Activated T-helper 1 cell treated with anti-CD3 and anti-CD28 coated beads, Interleukin-12 subunit alpha, Interleukin-12 subunit beta, Interleukin-2, Interleukin-4 antibody, amounts not matched to agents 30 ng/mL and 10 ng/mL and 1 ng/mL, durations not matched to agents 14 hours and 24 hours and 36 hours (primary cell): ENCODE measurements around the gene SPPL3. TPM values are rescaled to one million over a fixed set of nuclear protein-coding genes. Genes with fewer than 3 reads are reported as not detected.
A peak's percentile ranks its signal among the peaks of the same experiment; 100 is the strongest.
"Not testable (repeated sequence)": the region's sequence is repeated elsewhere in the genome, so short reads cannot be mapped to it uniquely, and the experiment has no call there.

Experiments
- DNase-seq: peaks from one replicate; pipeline ENCODE4 v3.0.0; 2021; ENCODE audit warnings: low spot score
- H3K27ac Mint-ChIP-seq: one replicate; pipeline ENCODE4 v1.8.0; 2021; ENCODE audit warnings: mild to moderate bottlenecking, mixed read lengths
- H3K27me3 Mint-ChIP-seq: one replicate; pipeline ENCODE4 v1.8.0; 2022; ENCODE audit warnings: mild to moderate bottlenecking, moderate library complexity, mixed read lengths; ENCODE audit not compliant: insufficient read depth
- H3K36me3 Mint-ChIP-seq: one replicate; pipeline ENCODE4 v1.8.0; 2021; ENCODE audit warnings: low read depth, mixed read lengths
- H3K4me1 Mint-ChIP-seq: one replicate; pipeline ENCODE4 v1.8.0; 2021; ENCODE audit warnings: low read depth, mixed read lengths
- H3K4me3 Mint-ChIP-seq: one replicate; pipeline ENCODE4 v1.8.0; 2021; ENCODE audit warnings: mild to moderate bottlenecking, moderate library complexity, mixed read lengths
- H3K9me3 Mint-ChIP-seq: one replicate; pipeline ENCODE4 v1.8.0; 2021; ENCODE audit warnings: mixed read lengths
- intact Hi-C: fragments of 100-400 bp; cut with micrococcal nuclease; formaldehyde crosslinking; loops from one replicate; pipeline ENCODE4 v1.15.1; 2024
- total RNA-seq: library from RNA; stranded (reverse); gene quantifications from 2 replicates; pipeline ENCODE4 v1.2.3, GENCODE V29; 2022

SPPL3 gene
- total RNA-seq, 1 donor from 2014 or later, result 27.3 TPM

DNA sequence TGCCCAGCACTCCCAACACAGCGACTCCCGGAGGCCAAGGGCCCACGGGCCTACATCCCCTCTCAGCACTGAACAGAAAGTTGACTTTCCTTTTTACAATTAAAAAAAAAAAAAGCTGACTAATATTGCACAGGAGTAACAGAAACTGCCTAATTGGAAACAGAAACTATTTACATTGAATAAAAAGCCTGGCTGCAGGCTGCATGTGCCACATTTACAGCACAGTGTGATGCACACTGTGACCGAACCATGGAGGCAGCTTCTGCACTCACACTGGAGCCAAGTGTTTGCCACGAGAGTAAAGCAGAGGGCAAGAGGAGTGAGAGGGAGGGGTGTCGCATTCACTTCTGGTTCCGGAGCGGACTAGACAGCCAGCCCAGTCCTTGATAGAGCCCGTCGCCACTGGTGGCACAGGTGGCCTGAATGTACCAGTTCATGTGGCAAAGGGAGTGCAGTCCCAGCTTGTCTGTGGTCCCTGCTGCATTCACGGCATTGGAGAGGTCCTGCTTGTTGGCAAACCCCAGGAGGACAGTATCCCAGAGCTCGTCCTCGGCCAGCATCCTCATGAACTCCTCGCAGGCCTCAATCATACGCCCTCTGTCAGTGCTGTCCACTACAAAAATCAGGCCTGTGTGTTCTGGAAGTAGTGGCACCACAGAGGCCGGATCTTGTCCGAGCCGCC is 59.2 kb downstream of the SPPL3 start:
- H3K27ac Mint-ChIP-seq, result no peak overlapping the region
- H3K36me3 Mint-ChIP-seq, result peaks cover 2% of the 10 kb centered on the region
- intact Hi-C loops, result loop anchor here (10.0 kb wide), 1 partner anchor 1620 kb away; no protein-coding TSS in a partner anchor
- no peaks in the 10 kb centered on the region for H3K27me3 Mint-ChIP-seq
- no peak overlapping the region for H3K4me3 Mint-ChIP-seq
- no peak for DNase-seq
- no peaks in the 10 kb centered on the region for H3K9me3 Mint-ChIP-seq
- peaks cover 30% of the 10 kb centered on the region for H3K4me1 Mint-ChIP-seq

GRCh38 chr12:120844297-120844696 is 59.9 kb downstream of the SPPL3 start:
- DNase-seq, result no peak
- no peaks in the 10 kb centered on the region for H3K27me3 Mint-ChIP-seq
- H3K9me3 Mint-ChIP-seq, result no peaks in the 10 kb centered on the region
- H3K36me3 Mint-ChIP-seq, result peaks cover 2% of the 10 kb centered on the region
- H3K4me3 Mint-ChIP-seq, result no peak overlapping the region
- H3K27ac Mint-ChIP-seq, result no peak overlapping the region
- H3K4me1 Mint-ChIP-seq, result peaks cover 26% of the 10 kb centered on the region
- intact Hi-C loops, result loop anchor here (10.0 kb wide), 1 partner anchor 1621 kb away; no protein-coding TSS in a partner anchor

DNA sequence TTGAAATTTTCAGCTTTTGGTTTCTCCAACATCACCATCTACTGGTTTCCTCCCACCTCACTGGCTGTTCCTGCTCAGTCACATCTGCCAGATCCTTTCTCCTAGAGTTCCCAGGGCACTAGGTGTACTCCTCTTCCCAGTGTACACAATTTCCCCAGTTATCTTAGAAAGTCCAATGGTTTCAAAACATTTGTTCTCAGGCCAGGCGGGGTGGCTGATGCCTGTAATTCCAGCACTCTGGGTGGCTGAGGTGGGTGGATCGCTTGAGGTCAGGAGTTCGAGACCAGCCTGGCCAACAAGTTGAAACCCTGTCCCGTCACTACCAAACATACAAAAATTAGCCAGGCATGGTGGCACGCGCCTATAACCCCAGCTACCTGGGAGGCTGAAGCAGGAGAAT is 60.7 kb downstream of the SPPL3 start:
- H3K27ac Mint-ChIP-seq, result no peak overlapping the region
- H3K36me3 Mint-ChIP-seq, result peaks cover 2% of the 10 kb centered on the region
- no peaks in the 10 kb centered on the region for H3K9me3 Mint-ChIP-seq
- no peak for DNase-seq
- H3K27me3 Mint-ChIP-seq, result no peaks in the 10 kb centered on the region
- intact Hi-C loops, result loop anchor here (10.0 kb wide), 1 partner anchor 1621 kb away; no protein-coding TSS in a partner anchor
- peaks cover 26% of the 10 kb centered on the region for H3K4me1 Mint-ChIP-seq
- no peak overlapping the region for H3K4me3 Mint-ChIP-seq

- Mint-ChIP-seq H3K27me3 (no peaks in the 10 kb centered on the region), H3K4me3 (no peak overlapping the region), H3K36me3 (peaks cover 2% of the 10 kb centered on the region), H3K4me1 (peaks cover 26% of the 10 kb centered on the region), H3K27ac (no peak overlapping the region), H3K9me3 (no peaks in the 10 kb centered on the region)
- intact Hi-C loops, result loop anchor here (10.0 kb wide), 1 partner anchor 1622 kb away; no protein-coding TSS in a partner anchor
- DNase-seq, result no peak
Measured at GRCh38 chr12:120842595-120842994, 61.6 kb downstream of the SPPL3 start.

DNA sequence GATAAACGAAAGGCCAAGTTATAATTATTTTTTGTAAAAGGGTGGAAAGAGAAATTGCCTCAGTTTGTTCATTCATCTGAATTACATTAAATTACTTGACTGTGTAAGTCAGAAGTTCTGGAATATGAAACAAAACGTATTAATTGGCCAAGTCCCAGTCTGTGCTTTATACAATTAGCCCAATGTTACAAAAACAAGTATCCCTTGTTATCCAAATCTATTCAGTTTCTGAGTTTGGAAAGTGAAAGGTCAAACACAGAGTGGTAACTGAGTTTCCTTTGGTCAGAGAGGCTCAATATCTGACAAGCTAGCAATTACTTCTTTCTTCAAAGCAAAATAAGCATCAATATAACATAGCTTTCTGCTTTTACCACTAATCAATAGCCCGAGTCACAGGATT is 62.6 kb downstream of the SPPL3 start:
- peaks cover 2% of the 10 kb centered on the region for H3K36me3 Mint-ChIP-seq
- H3K27ac Mint-ChIP-seq, result no peak overlapping the region
- H3K4me1 Mint-ChIP-seq, result peaks cover 20% of the 10 kb centered on the region
- H3K4me3 Mint-ChIP-seq, result no peak overlapping the region
- H3K9me3 Mint-ChIP-seq, result no peaks in the 10 kb centered on the region
- no peaks in the 10 kb centered on the region for H3K27me3 Mint-ChIP-seq
- no peak for DNase-seq
- intact Hi-C loops, result loop anchor here (10.0 kb wide), 1 partner anchor 1623 kb away; no protein-coding TSS in a partner anchor

DNA sequence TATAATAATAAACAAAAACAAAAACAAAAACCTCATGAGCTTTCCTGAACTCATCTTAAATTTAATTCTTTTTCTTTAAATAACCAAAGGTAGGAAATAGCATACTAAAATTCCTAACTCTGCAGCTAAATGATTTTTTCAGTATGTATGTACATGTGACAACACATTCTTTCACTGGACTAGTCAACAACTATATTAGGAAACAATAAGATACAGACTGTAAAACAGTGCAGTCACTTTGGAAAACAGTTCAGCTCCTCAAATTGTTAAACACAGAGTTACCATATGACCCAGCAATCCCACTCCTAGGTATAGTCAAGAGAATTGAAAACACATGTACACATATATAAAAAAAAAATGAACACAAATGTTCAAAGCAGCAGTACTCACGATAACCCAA is 64.7 kb downstream of the SPPL3 start:
- intact Hi-C loops, result no loop called here
- Mint-ChIP-seq H3K36me3 (peaks cover 2% of the 10 kb centered on the region), H3K27me3 (no peaks in the 10 kb centered on the region), H3K4me1 (peaks cover 32% of the 10 kb centered on the region), H3K4me3 (no peak overlapping the region), H3K27ac (no peak overlapping the region), H3K9me3 (no peaks in the 10 kb centered on the region)
- DNase-seq, result no peak

GRCh38 chr12:120838629-120839383 is 65.4 kb downstream of the SPPL3 start:
- H3K27ac Mint-ChIP-seq, H3K4me3 Mint-ChIP-seq, H3K9me3 Mint-ChIP-seq, H3K27me3 Mint-ChIP-seq, intact Hi-C loops, DNase-seq, H3K36me3 Mint-ChIP-seq: not testable (repeated sequence)
- H3K4me1 Mint-ChIP-seq, result peaks cover 34% of the 10 kb centered on the region

DNA sequence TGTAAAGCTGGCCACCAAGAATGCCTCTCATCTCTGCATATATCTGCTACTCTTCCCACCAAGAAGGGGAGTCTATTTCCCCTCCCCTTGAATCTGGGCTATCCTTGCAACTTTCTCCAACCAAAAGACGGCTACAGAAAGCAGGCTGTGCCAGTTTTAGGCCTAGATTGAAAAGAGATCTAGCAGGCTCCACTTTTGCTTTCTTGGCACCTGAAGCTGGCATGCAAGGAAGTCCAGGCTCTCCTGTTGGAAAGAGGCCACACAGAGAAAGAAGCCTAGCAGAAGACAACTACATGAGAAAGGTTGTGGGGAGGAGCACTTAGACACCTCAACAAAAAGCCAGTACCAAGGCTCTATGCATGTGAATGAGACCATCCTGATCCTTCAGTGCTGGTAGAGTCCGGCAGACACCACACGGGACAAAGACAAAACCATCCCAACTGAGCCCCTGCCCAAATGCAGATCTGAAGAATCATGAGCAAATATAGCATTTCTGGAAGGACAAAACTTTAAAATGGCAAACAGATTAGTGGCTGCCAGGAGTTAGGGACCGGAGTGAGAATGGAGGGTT is 68.0 kb downstream of the SPPL3 start:
- H3K36me3 Mint-ChIP-seq, result no peaks in the 10 kb centered on the region

DNA sequence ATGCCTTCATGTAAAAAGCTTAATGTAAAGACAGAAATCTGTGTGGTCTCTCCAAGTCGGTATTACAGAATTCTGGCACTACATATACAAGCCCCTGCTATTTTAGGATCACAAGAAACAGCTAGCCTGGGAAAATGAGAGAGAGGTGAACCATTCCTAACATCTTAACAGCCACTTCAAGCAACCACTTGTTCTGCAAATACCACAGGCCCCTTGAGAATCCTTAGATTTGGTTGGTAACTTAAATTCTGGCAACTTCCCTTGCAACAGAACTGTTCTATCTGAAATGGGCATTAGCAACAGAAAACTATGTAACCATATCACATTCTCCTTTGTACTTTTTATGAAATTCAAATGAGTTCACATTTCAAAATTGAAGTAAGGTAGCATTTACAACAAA is 68.5 kb downstream of the SPPL3 start:
- no peaks in the 10 kb centered on the region for H3K9me3 Mint-ChIP-seq
- no peaks in the 10 kb centered on the region for H3K27me3 Mint-ChIP-seq
- intact Hi-C loops, result no loop called here
- H3K4me3 Mint-ChIP-seq, result no peak overlapping the region
- DNase-seq, result no peak
- peaks cover 37% of the 10 kb centered on the region for H3K4me1 Mint-ChIP-seq
- H3K36me3 Mint-ChIP-seq, result no peaks in the 10 kb centered on the region
- no peak overlapping the region for H3K27ac Mint-ChIP-seq

More for the DNA sequence above, 68.0 kb downstream of the SPPL3 start:
- H3K4me3 Mint-ChIP-seq, result no peak overlapping the region
- intact Hi-C loops, result no loop called here
- DNase-seq, result no peak
- H3K27ac Mint-ChIP-seq, result no peak overlapping the region
- H3K4me1 Mint-ChIP-seq, result peaks cover 32% of the 10 kb centered on the region
- no peaks in the 10 kb centered on the region for H3K9me3 Mint-ChIP-seq
- no peaks in the 10 kb centered on the region for H3K27me3 Mint-ChIP-seq

DNA sequence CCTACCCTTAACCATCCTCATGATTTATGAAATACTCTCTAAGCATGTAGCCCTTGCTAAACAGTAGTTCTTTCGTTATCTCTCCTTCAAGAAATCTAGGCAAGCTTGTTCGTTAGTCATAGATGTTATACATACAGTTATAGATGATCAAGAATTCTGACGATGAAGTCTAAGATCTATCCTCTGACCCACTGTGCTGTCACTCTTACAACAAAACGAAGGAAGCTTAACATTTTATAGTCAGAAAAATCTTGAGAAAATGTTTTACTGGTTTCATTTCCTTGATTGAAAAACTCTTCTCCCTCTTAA is 68.9 kb downstream of the SPPL3 start:
- no peak for DNase-seq
- intact Hi-C loops, result no loop called here
- no peaks in the 10 kb centered on the region for H3K9me3 Mint-ChIP-seq
- no peak overlapping the region for H3K27ac Mint-ChIP-seq
- H3K27me3 Mint-ChIP-seq, result no peaks in the 10 kb centered on the region
- no peaks in the 10 kb centered on the region for H3K36me3 Mint-ChIP-seq
- peaks cover 39% of the 10 kb centered on the region for H3K4me1 Mint-ChIP-seq
- no peak overlapping the region for H3K4me3 Mint-ChIP-seq

DNA sequence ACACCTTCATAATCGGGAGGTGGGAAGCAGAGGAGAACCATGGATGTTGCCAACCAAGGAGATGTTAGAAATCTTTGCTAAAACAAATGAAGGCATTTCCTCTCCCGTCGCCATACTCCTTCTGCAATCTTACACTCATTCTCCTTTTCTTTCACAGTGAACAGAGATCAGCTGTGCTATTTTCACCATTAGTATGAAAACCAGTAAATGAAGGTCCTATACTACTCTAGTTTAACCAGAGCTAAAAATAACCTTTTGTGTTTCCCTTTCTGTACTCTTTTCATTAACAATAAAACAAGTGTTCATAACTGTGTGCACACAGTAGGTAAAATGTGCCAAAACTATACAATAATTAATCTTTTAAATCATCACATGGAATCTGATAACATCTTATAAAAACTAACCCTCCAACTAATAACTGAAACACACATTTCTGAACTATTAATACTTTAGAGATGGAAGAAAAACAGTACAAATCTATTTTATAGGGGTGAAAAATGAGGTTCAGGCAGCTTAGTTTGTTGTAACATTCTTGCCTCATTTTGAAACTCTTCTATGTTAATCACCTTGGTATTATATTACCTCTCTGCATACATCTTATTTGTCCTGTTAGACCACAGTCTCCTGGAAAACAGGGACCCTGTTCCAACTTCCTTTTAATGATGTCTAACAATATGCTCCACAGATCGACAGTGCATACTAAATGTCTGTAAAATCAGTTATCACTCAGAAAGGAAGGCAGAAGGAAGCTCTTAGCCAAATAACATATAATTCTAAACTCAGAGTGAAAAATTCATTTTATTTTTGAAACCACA is 69.5 kb downstream of the SPPL3 start:
- Mint-ChIP-seq H3K27ac (no peak overlapping the region), H3K4me1 (peaks cover 39% of the 10 kb centered on the region), H3K9me3 (no peaks in the 10 kb centered on the region), H3K27me3 (no peaks in the 10 kb centered on the region), H3K36me3 (no peaks in the 10 kb centered on the region), H3K4me3 (no peak overlapping the region)
- intact Hi-C loops, result no loop called here
- DNase-seq, result no peak

DNA sequence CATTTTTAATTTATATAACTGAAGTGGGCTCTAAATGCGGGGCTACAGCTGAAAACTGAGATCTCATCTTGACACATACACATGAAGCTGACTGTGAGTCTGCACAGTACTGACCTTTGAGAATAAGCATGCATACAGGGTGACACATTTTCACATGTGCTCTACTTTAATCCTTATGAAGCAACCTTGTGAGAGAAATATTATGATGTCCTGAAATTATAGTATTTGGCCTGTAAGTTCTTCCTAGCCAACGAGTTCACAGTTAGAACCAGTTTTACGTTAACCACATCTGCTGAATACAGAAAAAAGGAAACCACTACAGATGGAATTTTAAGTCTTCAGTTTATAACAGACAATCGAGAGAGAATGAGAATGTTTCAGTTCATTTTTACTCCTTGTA is 70.3 kb downstream of the SPPL3 start:
- Mint-ChIP-seq H3K27ac (peak overlapping the region; percentile 21), H3K9me3 (no peaks in the 10 kb centered on the region), H3K4me1 (peaks cover 42% of the 10 kb centered on the region), H3K36me3 (peaks cover 2% of the 10 kb centered on the region), H3K4me3 (no peak overlapping the region), H3K27me3 (no peaks in the 10 kb centered on the region)
- DNase-seq, result no peak
- intact Hi-C loops, result no loop called here
